CD4-positive, CD25-positive, alpha-beta regulatory T cell (primary cell): ENCODE data around the gene CST4. TPM values are rescaled to one million over a fixed set of nuclear protein-coding genes. Genes with fewer than 3 reads are reported as not detected.

Experiments used
- ATAC-seq, 2 donors: fragments of 150-1000 bp; cut with Tn5 transposase; one replicate each; pipeline ENCODE4 v1.10.0; 2021; ENCODE audit warnings: low read depth in 2 of 2, moderate number of reproducible peaks in 2 of 2, moderate library complexity in 1 of 2
- DNase-seq, 3 donors: peaks; one replicate each; pipeline versions ENCODE4 v3.0.0 to v3.0.0-alpha.2; 2012 to 2022; ENCODE audit warnings: mixed read lengths in 1 of 3
- H3K27ac ChIP-seq: one replicate; pipeline ENCODE4 v1.7.0; 2013; ENCODE audit warnings: mild to moderate bottlenecking, low read length; ENCODE audit not compliant: insufficient read depth, poor library complexity, severe bottlenecking
- H3K27me3 ChIP-seq: one replicate; pipeline ENCODE4 v1.7.0; 2013; ENCODE audit warnings: low read length; ENCODE audit not compliant: control insufficient read depth, insufficient read depth
- H3K36me3 ChIP-seq: one replicate; pipeline ENCODE4 v1.7.0; 2013; ENCODE audit warnings: mild to moderate bottlenecking, low read length, moderate library complexity; ENCODE audit not compliant: control insufficient read depth, insufficient read depth
- H3K4me1 ChIP-seq: 2 replicates; pipeline ENCODE4 v1.7.0; 2013; ENCODE audit warnings: mild to moderate bottlenecking, low read length; ENCODE audit not compliant: insufficient read depth, control insufficient read depth, poor library complexity, severe bottlenecking
- H3K4me3 ChIP-seq: one replicate; pipeline ENCODE4 v1.7.0; 2013; ENCODE audit warnings: low read depth, mild to moderate bottlenecking, low read length, moderate library complexity
- H3K9me3 ChIP-seq, 2 experiments: 1 replicate in 1 of 2; 2 replicates in 1 of 2; pipeline ENCODE4 v1.7.0; 2013; ENCODE audit warnings: low read length in 2 of 2, mild to moderate bottlenecking in 1 of 2, moderate library complexity in 1 of 2; ENCODE audit not compliant: control insufficient read depth in 2 of 2
- H3K27ac Mint-ChIP-seq, 3 donors: one replicate each; pipeline ENCODE4 v1.8.0; 2020 to 2022; ENCODE audit warnings: mild to moderate bottlenecking in 3 of 3, mixed read lengths in 3 of 3, moderate library complexity in 2 of 3
- H3K27me3 Mint-ChIP-seq: one replicate; pipeline ENCODE4 v1.8.0; 2022; ENCODE audit warnings: mild to moderate bottlenecking, mixed read lengths
- H3K36me3 Mint-ChIP-seq: one replicate; pipeline ENCODE4 v1.8.0; 2020; ENCODE audit warnings: mixed read lengths
- H3K4me1 Mint-ChIP-seq, 4 donors: one replicate each; pipeline ENCODE4 v1.8.0; 2020 to 2022; ENCODE audit warnings: mixed read lengths in 4 of 4, mild to moderate bottlenecking in 1 of 4
- H3K4me3 Mint-ChIP-seq, 4 donors: one replicate each; pipeline ENCODE4 v1.8.0; 2020 to 2022; ENCODE audit warnings: mild to moderate bottlenecking in 4 of 4, mixed read lengths in 4 of 4, moderate library complexity in 3 of 4
- H3K9me3 Mint-ChIP-seq, 7 donors: one replicate each; pipeline ENCODE4 v1.8.0; 2020 to 2022; ENCODE audit warnings: mixed read lengths in 7 of 7, mild to moderate bottlenecking in 3 of 7, moderate library complexity in 2 of 7
- polyA plus RNA-seq, 4 donors: library from polyadenylated mRNA; unstranded; fragments of 300-500 nt; fragmentation: Illumina TruSeq; gene quantifications; one replicate each; pipeline ENCODE4 v1.2.3, GENCODE V29; 2021
- total RNA-seq: library from RNA; stranded (reverse); gene quantifications from one replicate; pipeline ENCODE4 v1.2.3, GENCODE V29; 2022

Gene CST4
- total and polyA plus RNA-seq, 5 donors from 2014 or later = not detected

DNA sequence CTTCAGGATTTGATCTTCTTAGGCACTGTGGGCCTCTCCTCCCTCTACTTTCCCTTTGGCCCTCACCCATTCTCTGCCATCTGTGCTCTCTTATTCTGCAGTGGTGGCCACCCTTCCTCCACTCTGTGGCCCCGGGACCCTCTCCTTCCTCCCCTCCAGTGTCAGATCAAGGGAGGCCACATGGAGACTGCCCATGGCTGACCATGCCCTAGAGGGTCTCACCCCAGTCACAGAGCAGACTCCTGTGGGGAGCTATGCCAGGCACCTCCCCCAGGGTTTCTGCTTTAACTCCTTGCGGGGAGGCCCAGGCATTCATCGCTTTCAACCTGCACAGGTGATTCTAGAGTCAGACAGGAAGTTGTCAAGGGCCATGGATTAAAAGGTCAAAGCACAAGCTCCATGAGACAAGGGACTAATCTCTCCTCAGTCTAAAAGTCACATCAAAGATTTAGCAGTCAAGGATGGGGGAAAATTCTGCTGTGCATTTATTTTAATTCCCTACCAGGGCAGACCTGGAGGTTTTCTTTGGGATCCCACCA, 35.4 kb downstream of the CST4 start:
- no peak overlapping the region for H3K4me3 Mint-ChIP-seq
- Histone ChIP-seq H3K4me3 (no peak overlapping the region), H3K4me1 (no peaks in the 10 kb centered on the region), H3K36me3 (no peaks in the 10 kb centered on the region), H3K9me3 (no peaks in the 10 kb centered on the region), H3K27ac (no peak overlapping the region), H3K27me3 (no peaks in the 10 kb centered on the region)
- ATAC-seq = no peak
- no peak overlapping the region for H3K27ac Mint-ChIP-seq
- DNase-seq = no peak
- H3K27me3 Mint-ChIP-seq = no peaks in the 10 kb centered on the region
- no peaks in the 10 kb centered on the region for H3K36me3 Mint-ChIP-seq
- no peaks in the 10 kb centered on the region for H3K4me1 Mint-ChIP-seq
- H3K9me3 Mint-ChIP-seq = no peaks in the 10 kb centered on the region

DNA sequence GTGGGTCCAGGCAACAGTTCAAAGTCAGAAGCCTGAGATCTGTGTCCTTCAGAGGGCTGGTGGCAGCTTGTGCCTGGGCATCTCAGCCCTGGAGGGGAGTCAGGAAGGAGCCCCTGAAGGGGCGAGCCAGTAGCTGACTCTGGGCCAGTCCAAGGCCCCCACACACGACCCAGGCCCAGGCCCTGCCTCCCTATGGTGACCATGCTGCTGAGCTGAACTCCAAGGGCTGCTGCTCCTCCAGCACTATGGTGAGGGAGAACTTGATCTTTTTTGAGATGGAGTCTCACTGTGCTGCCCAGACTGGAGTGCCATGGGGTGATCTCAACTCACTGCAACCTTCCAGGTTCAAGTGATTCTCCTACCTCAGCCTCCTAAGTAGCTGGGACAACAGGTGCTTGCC, 35.9 kb downstream of the CST4 start:
- H3K4me3 Mint-ChIP-seq = no peak overlapping the region
- ATAC-seq = no peak
- Histone ChIP-seq H3K4me1 (no peaks in the 10 kb centered on the region), H3K9me3 (no peaks in the 10 kb centered on the region), H3K4me3 (no peak overlapping the region), H3K36me3 (no peaks in the 10 kb centered on the region), H3K27ac (no peak overlapping the region), H3K27me3 (no peaks in the 10 kb centered on the region)
- H3K4me1 Mint-ChIP-seq = no peaks in the 10 kb centered on the region
- H3K36me3 Mint-ChIP-seq = no peaks in the 10 kb centered on the region
- DNase-seq = no peak
- H3K27me3 Mint-ChIP-seq = no peaks in the 10 kb centered on the region
- H3K27ac Mint-ChIP-seq = no peak overlapping the region
- H3K9me3 Mint-ChIP-seq = no peaks in the 10 kb centered on the region

DNA sequence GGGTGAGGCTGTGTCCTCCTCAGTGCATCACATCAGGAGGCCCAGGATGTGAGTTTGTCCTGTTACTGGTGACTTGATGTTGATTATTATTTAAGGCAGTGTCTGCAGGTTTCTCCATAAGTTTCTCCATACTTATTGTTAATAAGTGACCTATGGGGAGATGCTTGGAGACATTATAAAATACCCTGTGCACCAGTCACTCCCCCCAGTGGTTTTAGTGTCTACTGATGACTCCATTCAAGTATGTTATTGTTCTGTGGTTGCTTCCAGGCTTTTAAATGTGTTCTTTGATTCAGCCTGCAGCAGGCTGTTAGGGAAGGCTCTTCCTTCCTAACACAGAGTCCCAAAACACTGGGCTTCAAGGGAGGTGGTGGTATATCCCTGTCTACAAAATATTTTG, 36.5 kb downstream of the CST4 start:
- Mint-ChIP-seq H3K27ac (no peak overlapping the region), H3K9me3 (no peaks in the 10 kb centered on the region), H3K27me3 (no peaks in the 10 kb centered on the region), H3K4me3 (no peak overlapping the region), H3K4me1 (no peaks in the 10 kb centered on the region), H3K36me3 (no peaks in the 10 kb centered on the region)
- DNase-seq = no peak
- no peaks in the 10 kb centered on the region for H3K4me1 ChIP-seq
- H3K36me3 ChIP-seq = no peaks in the 10 kb centered on the region
- no peak for ATAC-seq
- no peak overlapping the region for H3K27ac ChIP-seq
- no peaks in the 10 kb centered on the region for H3K9me3 ChIP-seq
- no peak overlapping the region for H3K4me3 ChIP-seq
- no peaks in the 10 kb centered on the region for H3K27me3 ChIP-seq

DNA sequence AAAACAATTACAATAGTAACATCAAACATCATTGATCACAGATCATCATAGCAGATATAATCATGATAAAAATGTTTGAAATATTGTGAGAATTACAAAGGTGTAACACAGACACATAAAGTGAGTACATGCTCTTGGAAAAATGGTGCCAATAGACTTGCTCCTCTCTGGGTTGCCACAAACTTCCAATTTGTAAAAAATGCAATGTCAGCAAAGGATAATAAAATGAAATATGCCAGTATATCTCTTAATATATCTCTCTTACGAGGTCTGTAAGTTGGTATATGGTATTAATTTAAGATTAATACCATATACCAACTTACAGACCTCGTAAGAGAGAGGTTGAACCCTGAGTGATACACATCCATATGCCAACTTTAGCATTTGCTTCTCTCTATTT, 37.7 kb downstream of the CST4 start:
- no peaks in the 10 kb centered on the region for H3K36me3 ChIP-seq
- Mint-ChIP-seq H3K4me1 (no peaks in the 10 kb centered on the region), H3K9me3 (no peaks in the 10 kb centered on the region), H3K36me3 (no peaks in the 10 kb centered on the region), H3K4me3 (no peak overlapping the region), H3K27me3 (no peaks in the 10 kb centered on the region), H3K27ac (no peak overlapping the region)
- DNase-seq (no peak), ATAC-seq (no peak)
- H3K27me3 ChIP-seq = no peaks in the 10 kb centered on the region
- H3K9me3 ChIP-seq = no peaks in the 10 kb centered on the region
- H3K27ac ChIP-seq = no peak overlapping the region
- H3K4me1 ChIP-seq = no peaks in the 10 kb centered on the region
- H3K4me3 ChIP-seq = no peak overlapping the region

DNA sequence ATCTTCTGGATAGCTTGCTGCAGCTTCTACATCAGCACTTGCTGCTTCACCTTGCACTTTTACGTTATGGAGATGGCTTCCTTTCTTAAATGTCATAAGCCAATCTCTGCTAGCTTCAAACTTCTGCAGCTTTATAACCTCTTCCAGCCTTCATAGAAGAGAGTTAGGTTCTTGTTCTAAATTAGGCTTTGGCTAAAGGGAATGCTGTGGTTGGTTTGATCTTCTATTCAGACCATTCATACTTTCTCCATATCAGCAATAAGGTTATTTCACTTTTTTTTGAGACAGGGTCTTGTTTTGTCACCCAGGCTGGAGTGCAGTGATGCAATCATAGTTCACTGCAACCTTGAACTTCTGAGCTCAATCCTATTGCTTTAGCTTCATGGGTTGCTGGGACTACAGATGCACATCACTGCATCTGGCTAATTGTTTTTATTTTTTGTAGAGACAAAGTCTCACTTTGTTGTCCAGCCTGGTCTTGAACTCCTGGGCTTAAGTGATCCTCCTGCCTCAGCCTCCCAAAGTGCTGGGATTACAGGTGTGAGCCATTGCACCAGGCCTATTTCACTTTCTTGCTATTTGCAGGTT, 38.9 kb downstream of the CST4 start:
- no peaks in the 10 kb centered on the region for H3K27me3 Mint-ChIP-seq
- H3K27me3 ChIP-seq = no peaks in the 10 kb centered on the region
- DNase-seq (no peak), ATAC-seq (no peak)
- H3K27ac Mint-ChIP-seq = no peak overlapping the region
- H3K4me3 Mint-ChIP-seq = no peak overlapping the region
- H3K4me1 Mint-ChIP-seq = no peaks in the 10 kb centered on the region
- no peak overlapping the region for H3K4me3 ChIP-seq
- no peaks in the 10 kb centered on the region for H3K9me3 ChIP-seq
- no peaks in the 10 kb centered on the region for H3K36me3 Mint-ChIP-seq
- no peak overlapping the region for H3K27ac ChIP-seq
- H3K36me3 ChIP-seq = no peaks in the 10 kb centered on the region
- no peaks in the 10 kb centered on the region for H3K4me1 ChIP-seq
- H3K9me3 Mint-ChIP-seq = no peaks in the 10 kb centered on the region

DNA sequence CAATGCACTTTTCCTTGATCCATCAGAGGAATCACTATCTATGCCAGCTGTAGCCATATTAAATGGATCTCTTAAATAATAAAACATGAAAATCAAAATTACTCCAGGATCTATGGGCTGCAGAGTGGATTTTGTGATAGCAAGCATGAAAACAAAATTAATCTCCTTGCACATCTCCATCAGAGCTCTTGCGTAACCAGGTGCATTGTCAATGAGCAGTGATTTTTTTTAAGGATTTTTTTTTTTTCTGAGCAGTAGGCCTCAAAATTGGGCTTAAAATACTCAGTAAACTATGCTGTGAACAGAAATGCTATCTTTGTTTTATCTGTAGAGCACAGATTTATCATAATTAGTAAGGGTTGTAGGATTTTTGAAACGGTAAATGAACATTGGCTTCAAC, 39.6 kb downstream of the CST4 start:
- DNase-seq = no peak
- Histone ChIP-seq H3K4me1 (no peaks in the 10 kb centered on the region), H3K4me3 (no peak overlapping the region), H3K36me3 (no peaks in the 10 kb centered on the region), H3K9me3 (no peaks in the 10 kb centered on the region), H3K27me3 (no peaks in the 10 kb centered on the region), H3K27ac (no peak overlapping the region)
- Mint-ChIP-seq H3K36me3 (no peaks in the 10 kb centered on the region), H3K4me1 (no peaks in the 10 kb centered on the region), H3K9me3 (no peaks in the 10 kb centered on the region), H3K27me3 (no peaks in the 10 kb centered on the region), H3K4me3 (no peak overlapping the region), H3K27ac (no peak overlapping the region)
- ATAC-seq = no peak

DNA sequence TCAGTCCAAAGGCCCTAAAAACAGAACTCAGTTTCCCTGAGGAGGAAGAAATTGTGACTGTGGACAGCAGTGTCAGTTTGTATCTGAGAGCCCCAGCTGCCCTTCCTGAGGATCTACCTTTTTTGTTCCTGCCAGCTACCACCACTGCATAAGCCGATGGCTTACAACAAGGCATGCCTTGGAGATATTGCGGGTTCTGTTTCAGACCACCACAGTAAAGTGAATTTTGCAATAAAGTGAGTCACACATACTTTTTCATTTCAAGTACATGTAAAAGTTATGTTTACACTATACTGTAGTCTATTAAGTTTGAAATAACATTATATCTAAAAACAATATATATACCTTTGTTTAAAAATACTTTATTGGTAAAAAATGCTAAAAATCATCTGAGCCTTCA, 41.5 kb downstream of the CST4 start:
- H3K27me3 Mint-ChIP-seq = peaks cover 4% of the 10 kb centered on the region
- H3K9me3 ChIP-seq = no peaks in the 10 kb centered on the region
- no peak overlapping the region for H3K27ac ChIP-seq
- H3K4me1 Mint-ChIP-seq = no peaks in the 10 kb centered on the region
- no peak overlapping the region for H3K4me3 ChIP-seq
- H3K4me1 ChIP-seq = no peaks in the 10 kb centered on the region
- no peaks in the 10 kb centered on the region for H3K36me3 Mint-ChIP-seq
- no peaks in the 10 kb centered on the region for H3K9me3 Mint-ChIP-seq
- H3K4me3 Mint-ChIP-seq = no peak overlapping the region
- H3K27me3 ChIP-seq = no peaks in the 10 kb centered on the region
- H3K36me3 ChIP-seq = no peaks in the 10 kb centered on the region
- ATAC-seq (no peak), DNase-seq (no peak)
- no peak overlapping the region for H3K27ac Mint-ChIP-seq

DNA sequence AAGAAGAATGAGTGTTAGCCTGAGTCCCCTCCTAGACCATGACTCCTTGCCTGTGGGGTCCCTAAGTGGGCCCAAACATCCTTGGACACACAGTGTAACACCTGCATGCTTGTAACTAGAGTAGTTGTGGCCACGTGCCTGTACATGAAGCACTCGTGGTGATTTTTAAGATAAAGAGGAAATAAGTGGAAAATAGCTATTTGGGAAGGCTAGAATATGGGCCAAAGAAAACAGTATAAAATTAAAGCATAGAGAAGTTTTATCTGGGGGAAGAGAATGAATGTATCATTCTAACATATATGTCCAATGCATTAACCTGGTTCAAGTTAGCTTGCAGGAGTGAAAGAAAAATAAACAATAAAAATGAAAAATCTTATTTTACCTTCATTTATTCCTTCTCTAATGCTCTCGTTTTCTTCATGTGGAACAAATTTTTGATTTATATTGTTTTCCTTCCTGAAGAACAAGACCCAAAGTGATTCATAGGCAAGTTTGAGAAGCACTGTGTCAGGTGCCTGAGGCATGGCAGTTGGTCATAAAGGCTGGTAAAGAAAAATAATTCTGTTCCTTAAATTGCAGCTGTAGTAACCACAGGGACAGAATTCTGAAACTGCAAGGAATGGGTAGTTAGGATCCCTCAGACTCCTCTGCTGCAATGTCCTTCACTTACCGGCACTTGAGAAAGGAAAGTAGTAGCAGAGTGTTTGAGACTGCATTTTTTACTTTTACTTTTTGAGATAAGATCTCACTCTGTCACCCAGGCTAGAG, 42.5 kb downstream of the CST4 start:
- no peak overlapping the region for H3K27ac Mint-ChIP-seq
- H3K27me3 Mint-ChIP-seq = peaks cover 4% of the 10 kb centered on the region
- H3K27ac ChIP-seq = no peak overlapping the region
- H3K4me1 Mint-ChIP-seq = no peaks in the 10 kb centered on the region
- no peaks in the 10 kb centered on the region for H3K27me3 ChIP-seq
- ATAC-seq = no peak
- no peak overlapping the region for H3K4me3 Mint-ChIP-seq
- H3K9me3 Mint-ChIP-seq = no peaks in the 10 kb centered on the region
- no peak overlapping the region for H3K4me3 ChIP-seq
- no peaks in the 10 kb centered on the region for H3K4me1 ChIP-seq
- H3K9me3 ChIP-seq = no peaks in the 10 kb centered on the region
- H3K36me3 Mint-ChIP-seq = no peaks in the 10 kb centered on the region
- no peak for DNase-seq
- no peaks in the 10 kb centered on the region for H3K36me3 ChIP-seq
